ENCODE results near the gene LMAN2. TPM values are rescaled to one million over a fixed set of nuclear protein-coding genes. Genes with fewer than 3 reads are reported as not detected.

LMAN2 gene
- total RNA-seq, 1 experiment from 2014 or later = 106 TPM

DNA sequence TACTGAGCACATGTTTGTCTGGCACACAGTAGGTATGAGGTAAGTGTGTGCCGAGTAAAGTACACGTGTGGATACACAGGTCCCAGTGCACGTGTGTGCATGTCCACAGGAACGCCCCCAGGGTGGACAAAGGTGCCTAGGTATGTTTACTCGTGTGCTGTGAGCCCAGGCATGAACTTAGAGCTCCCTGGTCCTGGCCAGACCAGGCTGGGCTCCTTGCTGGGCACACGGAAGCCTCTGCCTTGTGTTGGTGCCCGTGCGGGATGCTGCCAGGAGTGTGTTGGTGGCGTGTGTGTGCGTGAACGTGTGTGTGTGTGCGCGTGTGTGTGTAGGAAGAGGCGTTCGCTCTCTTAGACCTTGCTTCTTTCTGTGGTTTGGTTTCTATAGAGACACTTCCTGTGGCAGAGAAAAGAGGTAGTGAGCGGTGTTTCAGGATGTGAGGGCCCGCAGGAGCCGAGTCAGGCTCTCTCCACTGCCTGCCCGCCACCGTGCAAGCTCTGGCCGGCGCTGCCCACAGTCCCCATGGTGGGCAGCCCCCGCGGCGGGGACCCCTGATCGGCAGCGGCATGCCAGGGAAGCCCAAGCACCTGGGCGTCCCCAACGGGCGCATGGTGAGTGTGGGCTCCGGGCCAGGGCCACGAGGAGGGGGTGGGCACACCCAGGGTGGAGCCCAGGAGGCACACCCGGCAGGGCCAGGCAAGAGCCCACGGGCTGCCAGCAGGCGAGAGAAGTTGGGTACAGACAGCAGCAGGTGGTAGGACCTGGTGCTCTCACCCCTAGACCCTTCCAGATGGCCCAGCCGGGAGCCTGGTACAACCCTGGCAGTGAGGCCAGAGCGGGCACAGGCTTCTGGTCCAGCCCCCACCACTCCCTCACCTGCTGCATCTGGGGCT is 6.2 kb upstream of the LMAN2 start, which contains the start of gene RGS14:
Gene RGS14, plus strand, starts transcription at position 466 of the 893 bp plus-strand sequence. Its CDS starts 101 bp downstream, at position 567.
- Histone ChIP-seq H3T11ph (ENCODE audit: low read length) (no peak within 1 kb of the TSS), H2BK5ac (ENCODE audit: insufficient read length, low read length) (no peak within 1 kb of the TSS), H3K14ac (ENCODE audit: insufficient read depth, low read length) (no peak within 1 kb of the TSS; the same call in 1 of the 2 replicates), H4K5ac (ENCODE audit: insufficient read length, low read depth, low read length) (no peak within 1 kb of the TSS), H2AFZ (ENCODE audit: low read length) (no peak within 1 kb of the TSS), H3K56ac (ENCODE audit: insufficient read length, low read depth, low read length) (no peak within 1 kb of the TSS), H3K4ac (ENCODE audit: low read depth, low read length) (no peak within 1 kb of the TSS), H3K4me1 (ENCODE audit: insufficient read depth, low read length) (peaks cover 4% of the 10 kb centered on the region; the same call in 1 of the 2 replicates), H3K79me1 (ENCODE audit: insufficient read depth, low read depth, low read length, poor library complexity, severe bottlenecking) (no peaks in the 10 kb centered on the region), H3K27ac (ENCODE audit: insufficient read length, low read depth, low read length) (no peak within 1 kb of the TSS), H3K9me3 (ENCODE audit: control insufficient read depth, low read depth, low read length) (no peaks in the 10 kb centered on the region), H2BK12ac (ENCODE audit: insufficient read length, low read depth, low read length) (no peak within 1 kb of the TSS), H4K20me1 (ENCODE audit: control insufficient read depth, insufficient read depth, insufficient read length) (no peaks in the 10 kb centered on the region), H3K23me2 (ENCODE audit: insufficient read length, low read depth, low read length, poor library complexity, severe bottlenecking) (no peaks in the 10 kb centered on the region), H2BK15ac (ENCODE audit: low read depth, low read length) (no peak within 1 kb of the TSS), H3K18ac (ENCODE audit: insufficient read length, low read depth, low read length) (no peak within 1 kb of the TSS), H2AK5ac (ENCODE audit: insufficient read length, low read length) (no peak within 1 kb of the TSS), H3K23ac (ENCODE audit: insufficient read length, low read depth, low read length) (no peak within 1 kb of the TSS), H3K27me3 (ENCODE audit: insufficient read depth, low read length) (no peaks in the 10 kb centered on the region), H2BK20ac (ENCODE audit: low read depth, low read length, poor library complexity, severe bottlenecking) (no peak within 1 kb of the TSS), H3K9ac (ENCODE audit: extremely low read depth, insufficient read length, low read length) (no peak within 1 kb of the TSS), H3K79me2 (ENCODE audit: insufficient read depth, low read length) (no peaks in the 10 kb centered on the region), H4K8ac (replicated peaks; ENCODE audit: insufficient read length, low read depth, low read length) (no peak within 1 kb of the TSS), H2BK120ac (ENCODE audit: low read depth, low read length, poor library complexity, severe bottlenecking) (no peak within 1 kb of the TSS), H3K4me2 (ENCODE audit: insufficient read depth, insufficient read length, low read length) (no peak within 1 kb of the TSS), H4K91ac (ENCODE audit: insufficient read length, low read depth, low read length) (no peak within 1 kb of the TSS)
- Mint-ChIP-seq H3K27ac (peak within 1 kb of the TSS in 1 of 3 experiments; percentile 40; a peak in 2 of 7 replicates), H3K9me3 (peaks cover 3 to 4% of the 10 kb centered on the region in 2 experiments; a peak in 4 of 5 replicates), H3K27me3 (ENCODE audit: low read depth) (peaks cover 58% of the 10 kb centered on the region), H3K4me1 (peaks cover 9 to 13% of the 10 kb centered on the region in 2 experiments), H3K36me3 (ENCODE audit: insufficient read depth in 1 of 3, low read depth in 3 of 3) (no peaks in the 10 kb centered on the region), H3K4me3 (peak within 1 kb of the TSS in 1 of 2 experiments; percentile 6; a peak in 1 of 5 replicates)
- no CpG with 5 or more reads among the region's 37 CpGs for WGBS (ENCODE audit: extremely low coverage, insufficient read length, low lambda C conversion rate)
- no peak for DNase-seq
- TF ChIP-seq, protein P1, sequence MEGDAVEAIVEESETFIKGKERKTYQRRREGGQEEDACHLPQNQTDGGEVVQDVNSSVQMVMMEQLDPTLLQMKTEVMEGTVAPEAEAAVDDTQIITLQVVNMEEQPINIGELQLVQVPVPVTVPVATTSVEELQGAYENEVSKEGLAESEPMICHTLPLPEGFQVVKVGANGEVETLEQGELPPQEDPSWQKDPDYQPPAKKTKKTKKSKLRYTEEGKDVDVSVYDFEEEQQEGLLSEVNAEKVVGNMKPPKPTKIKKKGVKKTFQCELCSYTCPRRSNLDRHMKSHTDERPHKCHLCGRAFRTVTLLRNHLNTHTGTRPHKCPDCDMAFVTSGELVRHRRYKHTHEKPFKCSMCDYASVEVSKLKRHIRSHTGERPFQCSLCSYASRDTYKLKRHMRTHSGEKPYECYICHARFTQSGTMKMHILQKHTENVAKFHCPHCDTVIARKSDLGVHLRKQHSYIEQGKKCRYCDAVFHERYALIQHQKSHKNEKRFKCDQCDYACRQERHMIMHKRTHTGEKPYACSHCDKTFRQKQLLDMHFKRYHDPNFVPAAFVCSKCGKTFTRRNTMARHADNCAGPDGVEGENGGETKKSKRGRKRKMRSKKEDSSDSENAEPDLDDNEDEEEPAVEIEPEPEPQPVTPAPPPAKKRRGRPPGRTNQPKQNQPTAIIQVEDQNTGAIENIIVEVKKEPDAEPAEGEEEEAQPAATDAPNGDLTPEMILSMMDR (conservative IDR thresholded peaks at IDR 0.05) = no peak
